GM23338 (cell line): Measurements from ENCODE around the gene MINK1. TPM values are rescaled to one million over a fixed set of nuclear protein-coding genes. Genes with fewer than 3 reads are reported as not detected.

ENCODE experiments used
- ATAC-seq: fragments of 200-7000 bp; cut with Tn5 transposase; 3 replicates; pipeline ENCODE4 v1.9.1; 2020
- DNase-seq: peaks from one replicate; pipeline ENCODE4 v3.0.0-alpha.2; 2015; ENCODE audit warnings: low spot score
- H2AFZ ChIP-seq: fragments of 200-600 bp; sonication (generic); 2 replicates; pipeline ENCODE4 v1.8.0; 2016; ENCODE audit warnings: antibody characterized with exemption, mild to moderate bottlenecking, moderate library complexity
- H3F3A ChIP-seq: fragments of 200-600 bp; sonication (generic); replicated peaks from 2 replicates; pipeline ENCODE4 v1.8.0; 2017; ENCODE audit warnings: antibody characterized with exemption, mixed run types, low read depth
- H3K27ac ChIP-seq: fragments of 200-600 bp; sonication (generic); 2 replicates; pipeline ENCODE4 v1.6.1; 2016; ENCODE audit warnings: low read depth
- H3K27me3 ChIP-seq: fragments of 200-600 bp; sonication (generic); 2 replicates; pipeline ENCODE4 v1.8.0; 2016; ENCODE audit warnings: mild to moderate bottlenecking, mixed run types, moderate library complexity; ENCODE audit not compliant: insufficient read depth
- H3K36me3 ChIP-seq: fragments of 200-600 bp; sonication (generic); 2 replicates; pipeline ENCODE4 v1.8.0; 2016; ENCODE audit warnings: mild to moderate bottlenecking; ENCODE audit not compliant: insufficient read depth
- H3K4me1 ChIP-seq: fragments of 200-600 bp; sonication (generic); 2 replicates; pipeline ENCODE4 v1.8.0; 2016; ENCODE audit warnings: mild to moderate bottlenecking, moderate library complexity; ENCODE audit not compliant: insufficient read depth
- H3K4me2 ChIP-seq: fragments of 200-600 bp; sonication (generic); 2 replicates; pipeline ENCODE4 v1.7.1; 2017; ENCODE audit warnings: mixed run types
- H3K4me3 ChIP-seq: fragments of 200-600 bp; sonication (generic); 2 replicates; pipeline ENCODE4 v1.6.1; 2016; ENCODE audit warnings: mixed run types
- H3K79me2 ChIP-seq: fragments of 200-600 bp; sonication (generic); replicated peaks from 2 replicates; pipeline ENCODE4 v1.8.0; 2017; ENCODE audit warnings: mild to moderate bottlenecking; ENCODE audit not compliant: insufficient read depth
- H3K9me2 ChIP-seq: fragments of 200-600 bp; sonication (generic); 2 replicates; pipeline ENCODE4 v1.8.0; 2017; ENCODE audit not compliant: insufficient read depth
- H4K20me1 ChIP-seq: fragments of 200-600 bp; sonication (generic); replicated peaks from 2 replicates; pipeline ENCODE4 v1.8.0; 2017; ENCODE audit warnings: mild to moderate bottlenecking; ENCODE audit not compliant: insufficient read depth
- H3K27ac Mint-ChIP-seq: 2 replicates; pipeline ENCODE4 v1.8.0; 2020; ENCODE audit warnings: inconsistent platforms, mild to moderate bottlenecking, moderate library complexity, mixed read lengths
- H3K27me3 Mint-ChIP-seq: 3 replicates; pipeline ENCODE4 v1.8.0; 2022; ENCODE audit warnings: low read depth, mild to moderate bottlenecking, moderate library complexity, mixed read lengths, inconsistent platforms; ENCODE audit not compliant: insufficient read depth, poor library complexity
- H3K36me3 Mint-ChIP-seq: 3 replicates; pipeline ENCODE4 v1.8.0; 2021; ENCODE audit warnings: low read depth, mild to moderate bottlenecking, inconsistent platforms, moderate library complexity, mixed read lengths
- H3K4me1 Mint-ChIP-seq: 3 replicates; pipeline ENCODE4 v1.8.0; 2020; ENCODE audit warnings: mild to moderate bottlenecking, inconsistent platforms, mixed read lengths
- H3K4me3 Mint-ChIP-seq: 3 replicates; pipeline ENCODE4 v1.8.0; 2021; ENCODE audit warnings: moderate library complexity, mild to moderate bottlenecking, inconsistent platforms, mixed read lengths
- H3K9me3 Mint-ChIP-seq: 3 replicates; pipeline ENCODE4 v1.8.0; 2020; ENCODE audit warnings: moderate library complexity, mild to moderate bottlenecking, inconsistent platforms, mixed read lengths
- CTCF ChIP-seq, 2 experiments: fragments of 200-600 bp in 1 of 2; sonication (generic) in 1 of 2; conservative IDR thresholded peaks; 2 replicates each; pipeline versions ENCODE4 v1.5.1 to v1.6.1; 2016 to 2017; ENCODE audit warnings: antibody characterized with exemption in 2 of 2, low read depth in 2 of 2, mild to moderate bottlenecking in 2 of 2, moderate library complexity in 1 of 2
- NANOG ChIP-seq: IDR thresholded peaks from 2 replicates; pipeline ENCODE4 v1.6.1; 2016; ENCODE audit warnings: antibody characterized with exemption, borderline replicate concordance
- REST ChIP-seq: IDR thresholded peaks from one replicate; pipeline ENCODE4 v1.6.1; 2018; ENCODE audit warnings: antibody characterized with exemption; ENCODE audit not compliant: unreplicated experiment
- ZNF114 ChIP-seq: fragments of 250-450 bp; sonication (Bioruptor Pico); IDR thresholded peaks from 2 replicates; pipeline ENCODE4 v1.5.0; 2020; ENCODE audit warnings: mild to moderate bottlenecking, moderate library complexity
- ZNF331 ChIP-seq: fragments of 250-450 bp; sonication (Bioruptor Pico); IDR thresholded peaks from 2 replicates; pipeline ENCODE4 v1.5.0; 2020; ENCODE audit warnings: low read depth, mild to moderate bottlenecking, moderate library complexity
- polyA plus RNA-seq: library from polyadenylated mRNA; unstranded; fragments of >200 nt; fragmentation: Nextera tagmentation; extraction: Ambion mirVana; gene quantifications from 2 replicates; pipeline ENCODE4 v1.2.1, GENCODE V29; 2016
- total RNA-seq: library from RNA; depleted of rRNA; stranded (reverse); fragments of >200 nt; shearing (Covaris generic); gene quantifications from 2 replicates; pipeline ENCODE4 v1.2.3, GENCODE V29; 2014

MINK1 gene
- total and polyA plus RNA-seq, 2 experiments from 2014 or later: 17.3 to 54.9 TPM

GRCh38 chr17:4786516-4786915 is 46.6 kb upstream of the MINK1 start:
- no peak overlapping the region for H2AFZ ChIP-seq
- TF ChIP-seq NANOG (no peak), CTCF (conservative IDR thresholded peaks at IDR 0.05; ENCODE audit: low read depth in 2 of 2) (no peak)
- Mint-ChIP-seq H3K27me3 (peaks cover 36% of the 10 kb centered on the region), H3K4me1 (peaks cover 28% of the 10 kb centered on the region), H3K9me3 (no peaks in the 10 kb centered on the region; the same call in 2 of the 3 replicates), H3K36me3 (peaks cover 5% of the 10 kb centered on the region; the same call in 1 of the 3 replicates), H3K4me3 (no peak overlapping the region; the same call in 2 of the 3 replicates), H3K27ac (no peak overlapping the region)
- H3F3A ChIP-seq: peaks cover 19% of the 10 kb centered on the region; the same call in 1 of the 2 replicates
- no peaks in the 10 kb centered on the region for H3K9me2 ChIP-seq
- no peak for DNase-seq
- H3K79me2 ChIP-seq: no peaks in the 10 kb centered on the region
- H3K36me3 ChIP-seq: no peaks in the 10 kb centered on the region
- H3K27ac ChIP-seq: peak overlapping the region; percentile 62; the same call in 1 of the 2 replicates
- no peak for ATAC-seq
- no peak overlapping the region for H3K4me3 ChIP-seq
- no peaks in the 10 kb centered on the region for H4K20me1 ChIP-seq
- H3K27me3 ChIP-seq: peaks cover 31% of the 10 kb centered on the region
- H3K4me2 ChIP-seq: peak overlapping the region; percentile 99; the same call in 1 of the 2 replicates
- H3K4me1 ChIP-seq: peaks cover 30% of the 10 kb centered on the region

GRCh38 chr17:4788159-4788806 is 44.9 kb upstream of the MINK1 start:
- Mint-ChIP-seq H3K4me3 (peak overlapping the region; percentile 78), H3K27me3 (peaks cover 38% of the 10 kb centered on the region), H3K27ac (no peak overlapping the region), H3K9me3 (no peaks in the 10 kb centered on the region; the same call in 2 of the 3 replicates), H3K4me1 (peaks cover 23% of the 10 kb centered on the region), H3K36me3 (peaks cover 5% of the 10 kb centered on the region; the same call in 1 of the 3 replicates)
- H3K27ac ChIP-seq: no peak overlapping the region
- H4K20me1 ChIP-seq: no peaks in the 10 kb centered on the region
- H3K4me2 ChIP-seq: peak overlapping the region; percentile 99
- no peak overlapping the region for H2AFZ ChIP-seq
- no peaks in the 10 kb centered on the region for H3K9me2 ChIP-seq
- peaks cover 42% of the 10 kb centered on the region for H3K27me3 ChIP-seq
- peaks cover 30% of the 10 kb centered on the region for H3K4me1 ChIP-seq
- peaks cover 19% of the 10 kb centered on the region; the same call in 1 of the 2 replicates for H3F3A ChIP-seq
- H3K79me2 ChIP-seq: no peaks in the 10 kb centered on the region
- H3K4me3 ChIP-seq: peak overlapping the region; percentile 87
- ATAC-seq (peak; percentile 2), DNase-seq (peak; percentile 30)
- no peaks in the 10 kb centered on the region for H3K36me3 ChIP-seq
- TF ChIP-seq CTCF (conservative IDR thresholded peaks at IDR 0.05; ENCODE audit: low read depth in 2 of 2) (no peak), ZNF331 (CRISPR knock-in tag) (no peak), ZNF114 (CRISPR knock-in tag) (no peak), REST (no peak)
